Esophagus squamous epithelium (tissue), 4 donors: ENCODE measurements around the gene SERPINB11.

ENCODE experiments used
- CTCF ChIP-seq, 6 experiments: fragments of 450-650 bp in 4 of 6; fragments of 200-600 bp in 2 of 6; sonication (generic) in 2 of 6; IDR thresholded peaks; one replicate each; pipeline ENCODE4 v1.5.1; 2016 to 2019; ENCODE audit warnings: antibody characterized with exemption in 6 of 6, mild to moderate bottlenecking in 4 of 6, moderate library complexity in 4 of 6
- POLR2A ChIP-seq, 4 donors: fragments of 450-650 bp; IDR thresholded peaks; one replicate each; pipeline ENCODE4 v1.6.1; 2017; ENCODE audit warnings: antibody characterized with exemption in 4 of 4, mild to moderate bottlenecking in 4 of 4, moderate library complexity in 3 of 4

DNA sequence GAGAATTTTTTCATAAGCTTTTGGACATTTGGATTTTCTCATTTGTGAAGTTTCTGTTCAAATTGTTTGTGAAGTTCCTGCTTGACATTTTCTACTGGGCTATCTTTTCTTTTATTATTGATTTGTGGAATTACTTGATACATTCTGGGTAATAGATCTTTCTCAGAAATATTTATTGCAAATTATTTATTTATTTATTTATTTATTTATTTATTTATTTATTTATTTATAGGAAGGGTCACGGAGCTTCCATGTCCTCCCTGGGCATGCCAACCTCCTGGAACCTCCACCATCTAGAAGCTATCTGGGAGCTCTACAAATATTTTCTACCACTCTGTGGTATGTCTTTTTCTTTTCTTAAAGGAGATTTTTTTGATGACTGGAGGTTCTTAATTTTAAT is 46.7 kb downstream of the SERPINB11 start:
- TF ChIP-seq CTCF (IDR thresholded peaks at IDR 0.05) (no peak), POLR2A (IDR thresholded peaks at IDR 0.05) (no peak)
